AG04449 (cell line): ENCODE results near the gene SYPL2.

Experiments
- CTCF ChIA-PET: fragments of 350-600 bp; formaldehyde crosslinking; extraction: SDS; loops from one replicate; lab custom pipeline; 2021; ENCODE audit warnings: antibody characterized with exemption; lab: Yijun Ruan, JAX
- POLR2A ChIA-PET: fragments of 400-600, 350-600 bp; formaldehyde crosslinking; extraction: SDS; loops from one replicate; lab custom pipeline; 2020; ENCODE audit warnings: antibody characterized with exemption, inconsistent platforms; lab: Yijun Ruan, JAX
- DNase-seq: peaks from one replicate; pipeline ENCODE4 v3.0.0-alpha.2; 2010; ENCODE audit warnings: low read depth, low spot score
- H3K4me3 ChIP-seq: 2 replicates; pipeline ENCODE4 v1.5.1; 2011; ENCODE audit warnings: low read depth, mild to moderate bottlenecking, control low read depth, low read length
- TF ChIP-seq, protein P1 (sequence below): IDR thresholded peaks from one replicate; pipeline ENCODE4 v1.5.1; 2011; ENCODE audit warnings: mild to moderate bottlenecking, moderate library complexity, low read length, control low read depth, inconsistent platforms; ENCODE audit not compliant: insufficient read depth; ENCODE audit errors: missing control alignments

SYPL2 gene

DNA sequence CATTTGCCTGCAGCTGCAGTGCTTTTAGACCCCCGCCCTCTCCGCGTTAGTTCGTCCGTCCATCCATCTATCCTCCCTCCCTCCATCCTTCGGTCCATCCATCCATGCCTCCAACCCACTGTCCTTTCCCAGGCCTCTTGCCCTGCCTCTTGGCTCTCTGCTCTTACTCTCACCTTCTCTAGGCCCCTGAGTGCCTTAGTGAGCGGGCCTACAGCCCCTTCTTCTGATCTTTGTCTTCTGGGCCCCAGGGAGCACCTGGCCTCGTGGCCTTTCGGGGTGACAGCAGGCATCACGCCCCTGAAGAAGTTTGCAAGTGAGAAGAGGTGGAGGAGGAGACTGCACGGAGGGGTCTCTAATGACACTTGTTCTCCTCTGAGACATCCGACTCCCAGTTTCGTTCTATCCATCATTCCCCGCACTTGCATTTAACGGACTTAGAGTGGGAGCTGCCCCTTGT lies 18.2 kb downstream of the SYPL2 start:
- H3K4me3 ChIP-seq = peak overlapping the region; percentile 82
- no peak for DNase-seq
- ChIA-PET POLR2A (no interaction called here), CTCF (interaction anchor here (0.7 to 43.1 kb wide), 7 partner anchors 7 to 207 kb away, joined by 3 to 2790 read pairs (median 8); partner anchors contain the start of genes AMIGO1, CYB561D1 and GPR61)
- TF ChIP-seq, protein P1, sequence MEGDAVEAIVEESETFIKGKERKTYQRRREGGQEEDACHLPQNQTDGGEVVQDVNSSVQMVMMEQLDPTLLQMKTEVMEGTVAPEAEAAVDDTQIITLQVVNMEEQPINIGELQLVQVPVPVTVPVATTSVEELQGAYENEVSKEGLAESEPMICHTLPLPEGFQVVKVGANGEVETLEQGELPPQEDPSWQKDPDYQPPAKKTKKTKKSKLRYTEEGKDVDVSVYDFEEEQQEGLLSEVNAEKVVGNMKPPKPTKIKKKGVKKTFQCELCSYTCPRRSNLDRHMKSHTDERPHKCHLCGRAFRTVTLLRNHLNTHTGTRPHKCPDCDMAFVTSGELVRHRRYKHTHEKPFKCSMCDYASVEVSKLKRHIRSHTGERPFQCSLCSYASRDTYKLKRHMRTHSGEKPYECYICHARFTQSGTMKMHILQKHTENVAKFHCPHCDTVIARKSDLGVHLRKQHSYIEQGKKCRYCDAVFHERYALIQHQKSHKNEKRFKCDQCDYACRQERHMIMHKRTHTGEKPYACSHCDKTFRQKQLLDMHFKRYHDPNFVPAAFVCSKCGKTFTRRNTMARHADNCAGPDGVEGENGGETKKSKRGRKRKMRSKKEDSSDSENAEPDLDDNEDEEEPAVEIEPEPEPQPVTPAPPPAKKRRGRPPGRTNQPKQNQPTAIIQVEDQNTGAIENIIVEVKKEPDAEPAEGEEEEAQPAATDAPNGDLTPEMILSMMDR = no peak

DNA sequence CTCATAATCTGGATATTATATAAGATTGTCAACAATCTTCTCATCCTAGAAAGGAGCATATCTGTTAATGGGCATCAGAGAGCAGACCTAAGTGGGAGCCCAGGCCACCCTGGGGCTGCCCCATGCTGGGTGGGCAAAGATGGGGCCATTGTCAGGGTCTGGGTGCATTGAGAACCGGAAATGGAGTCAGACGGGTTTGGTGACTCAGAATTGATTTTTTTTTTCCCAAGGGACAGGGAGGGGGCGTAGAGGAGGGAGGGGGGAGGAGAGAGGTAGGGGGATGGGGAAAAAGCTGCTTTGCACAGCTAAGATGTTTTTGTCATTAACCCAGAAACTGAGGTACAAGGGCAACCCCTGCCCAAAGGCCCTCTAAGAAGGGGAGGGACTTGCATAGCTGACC lies 18.7 kb downstream of the SYPL2 start:
- TF ChIP-seq, protein P1 = no peak
- POLR2A ChIA-PET = no interaction called here
- no peak for DNase-seq
- CTCF ChIA-PET = interaction anchor here (0.7 to 43.1 kb wide), 4 partner anchors 6 to 49 kb away, joined by 3 to 2790 read pairs (median 382); partner anchors contain the start of genes AMIGO1, CYB561D1 and GPR61
- H3K4me3 ChIP-seq = peak overlapping the region; percentile 82

DNA sequence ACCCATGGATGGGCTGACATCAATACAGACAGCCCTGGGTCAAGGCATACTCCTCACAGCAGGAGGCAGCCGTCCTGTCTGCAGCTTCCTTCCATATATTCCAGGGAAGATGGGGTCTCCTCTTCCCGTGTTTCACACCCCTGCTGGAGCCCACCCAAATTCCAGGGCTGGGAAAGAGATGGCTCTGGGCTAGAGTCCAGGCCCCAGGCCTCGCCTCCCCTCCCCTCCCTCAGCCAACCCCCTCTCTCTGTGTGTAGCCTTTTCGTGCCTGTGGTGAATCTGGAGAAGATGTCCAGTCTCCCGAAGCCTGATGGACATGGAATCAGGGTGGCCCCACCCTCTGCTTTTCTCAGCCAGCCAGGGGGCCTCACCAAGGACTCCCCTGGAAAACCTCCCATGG lies 20.9 kb downstream of the SYPL2 start:
- CTCF ChIA-PET = interaction anchor here (1.2 to 43.1 kb wide), 4 partner anchors 22 to 210 kb away, joined by 3 to 2790 read pairs (median 372); partner anchors contain the start of genes AMIGO1, GPR61 and PSMA5
- POLR2A ChIA-PET = no interaction called here
- H3K4me3 ChIP-seq = no peak overlapping the region
- TF ChIP-seq, protein P1 = no peak
- no peak for DNase-seq

DNA sequence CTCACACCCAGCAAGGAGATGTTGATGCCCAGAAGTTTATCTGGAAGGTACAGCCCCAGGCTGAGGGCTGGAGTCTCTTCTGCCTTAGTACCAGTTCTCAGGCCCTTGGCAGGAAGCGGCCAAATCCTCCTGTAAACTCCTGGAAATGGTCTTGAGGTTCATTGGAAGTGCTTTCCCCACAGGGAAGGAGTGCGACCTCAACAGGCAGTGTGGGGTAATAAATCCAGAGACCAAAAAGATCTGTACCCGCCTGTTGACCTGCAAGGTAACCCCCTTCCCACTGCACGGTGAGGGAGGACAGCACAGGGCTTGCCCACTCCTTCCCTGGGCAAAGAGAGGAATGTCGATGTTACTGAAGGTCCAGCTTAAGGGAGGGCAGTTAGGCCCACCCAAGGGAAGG lies 21.9 kb downstream of the SYPL2 start:
- ChIA-PET CTCF (interaction anchor here (0.6 to 43.1 kb wide), 7 partner anchors 6 to 241 kb away, joined by 3 to 2790 read pairs (median 86); partner anchors contain the start of genes AMIGO1, ATXN7L2, GPR61 and PSMA5), POLR2A (no interaction called here)
- no peak for DNase-seq
- no peak overlapping the region for H3K4me3 ChIP-seq
- TF ChIP-seq, protein P1 = no peak

DNA sequence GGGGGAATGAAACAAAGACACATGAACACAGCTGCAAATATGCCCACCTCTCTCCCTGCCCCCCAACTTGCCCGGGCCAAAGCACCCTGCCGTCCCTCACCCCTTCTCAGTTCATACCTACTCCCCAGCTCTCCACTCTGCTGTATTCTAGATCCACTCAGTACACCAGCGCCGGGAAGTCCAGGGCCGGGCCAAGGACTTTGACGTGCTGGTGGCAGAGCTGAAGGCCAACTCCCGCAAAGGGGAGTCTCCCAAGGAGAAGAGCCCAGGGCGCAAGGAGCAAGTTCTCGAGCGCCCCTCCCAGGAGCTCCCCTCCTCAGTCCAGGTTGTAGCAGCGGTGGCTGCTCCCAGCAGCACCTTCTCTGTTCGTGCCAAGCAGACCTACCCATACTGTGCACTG lies 22.4 kb downstream of the SYPL2 start:
- CTCF ChIA-PET = interaction anchor here (0.6 to 43.1 kb wide), 7 partner anchors 7 to 242 kb away, joined by 3 to 2790 read pairs (median 86); partner anchors contain the start of genes AMIGO1, ATXN7L2, GPR61 and PSMA5
- DNase-seq = no peak
- TF ChIP-seq, protein P1 = no peak
- no peak overlapping the region for H3K4me3 ChIP-seq
- POLR2A ChIA-PET = no interaction called here
